GM10248 (cell line): Measurements from ENCODE around the gene CCT3.

Experiments used
- CTCF ChIA-PET: fragments of 300-600 bp; sonication (Branson Sonifier 250); formaldehyde crosslinking; extraction: SDS; loops from one replicate; lab custom pipeline; 2021; ENCODE audit warnings: antibody characterized with exemption; lab: Yijun Ruan, JAX
- POLR2A ChIA-PET: fragments of 350-650 bp; sonication (Branson Sonifier 250); formaldehyde crosslinking; extraction: SDS; loops from one replicate; lab custom pipeline; 2020; ENCODE audit warnings: antibody characterized with exemption; lab: Yijun Ruan, JAX
- DNase-seq: peaks from one replicate; pipeline ENCODE4 v3.0.0; 2012; ENCODE audit errors: extremely low spot score
- TF ChIP-seq, protein P1 (sequence below): IDR thresholded peaks from 2 replicates; pipeline ENCODE4 v1.5.1; 2012; ENCODE audit warnings: mild to moderate bottlenecking, low read depth; ENCODE audit errors: extremely low read depth, missing control alignments, control extremely low read depth

CCT3 gene

DNA sequence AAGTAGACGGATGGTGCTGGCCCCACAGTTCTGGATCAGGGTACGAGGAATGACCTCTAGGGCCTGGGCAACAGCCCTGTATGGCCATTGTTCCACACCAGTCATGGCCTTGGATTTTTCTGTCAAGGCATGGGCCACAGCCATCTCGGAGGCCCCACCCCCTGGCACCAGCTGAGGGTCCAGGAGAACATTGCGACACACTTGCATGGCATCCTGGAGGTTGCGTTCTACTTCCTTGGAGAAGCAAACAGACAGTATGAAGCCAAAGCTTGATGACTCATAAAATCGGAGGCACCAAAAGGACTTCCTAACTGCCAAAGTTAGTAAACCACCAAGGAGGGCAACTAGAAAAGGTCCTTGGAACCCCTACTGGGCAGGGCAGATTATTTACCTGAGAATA is 27.1 kb downstream of the CCT3 start:
- DNase-seq: peak; percentile 2
- POLR2A ChIA-PET: no interaction called here
- CTCF ChIA-PET: interaction anchor here (1.0 to 2.9 kb wide), 2 partner anchors 22 to 211 kb away, joined by 3 to 9 read pairs; no protein-coding TSS in a partner anchor
- TF ChIP-seq, protein P1, sequence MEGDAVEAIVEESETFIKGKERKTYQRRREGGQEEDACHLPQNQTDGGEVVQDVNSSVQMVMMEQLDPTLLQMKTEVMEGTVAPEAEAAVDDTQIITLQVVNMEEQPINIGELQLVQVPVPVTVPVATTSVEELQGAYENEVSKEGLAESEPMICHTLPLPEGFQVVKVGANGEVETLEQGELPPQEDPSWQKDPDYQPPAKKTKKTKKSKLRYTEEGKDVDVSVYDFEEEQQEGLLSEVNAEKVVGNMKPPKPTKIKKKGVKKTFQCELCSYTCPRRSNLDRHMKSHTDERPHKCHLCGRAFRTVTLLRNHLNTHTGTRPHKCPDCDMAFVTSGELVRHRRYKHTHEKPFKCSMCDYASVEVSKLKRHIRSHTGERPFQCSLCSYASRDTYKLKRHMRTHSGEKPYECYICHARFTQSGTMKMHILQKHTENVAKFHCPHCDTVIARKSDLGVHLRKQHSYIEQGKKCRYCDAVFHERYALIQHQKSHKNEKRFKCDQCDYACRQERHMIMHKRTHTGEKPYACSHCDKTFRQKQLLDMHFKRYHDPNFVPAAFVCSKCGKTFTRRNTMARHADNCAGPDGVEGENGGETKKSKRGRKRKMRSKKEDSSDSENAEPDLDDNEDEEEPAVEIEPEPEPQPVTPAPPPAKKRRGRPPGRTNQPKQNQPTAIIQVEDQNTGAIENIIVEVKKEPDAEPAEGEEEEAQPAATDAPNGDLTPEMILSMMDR: no peak

DNA sequence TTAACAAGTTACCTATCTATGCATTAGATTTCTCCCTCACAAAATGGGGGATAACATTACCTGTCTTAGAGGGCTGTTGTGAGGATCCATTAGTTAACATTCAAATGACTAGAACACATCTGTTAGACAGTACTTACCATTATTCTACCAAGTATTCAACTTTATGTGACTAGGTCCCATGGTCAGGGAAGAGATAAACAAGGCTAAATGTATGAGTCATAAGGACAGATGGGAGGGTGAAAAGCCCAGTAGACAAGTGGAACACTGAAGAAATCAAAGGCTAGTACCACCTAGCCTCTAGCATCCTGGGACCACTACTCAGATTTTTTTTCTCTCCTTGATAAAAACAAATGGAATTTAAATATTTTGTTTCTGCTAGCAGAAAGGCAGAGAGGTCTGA is 30.0 kb downstream of the CCT3 start:
- ChIA-PET CTCF (interaction anchor here (2.6 kb wide), 1 partner anchor 10 kb away, joined by 21 read pairs; no protein-coding TSS in a partner anchor), POLR2A (no interaction called here)
- DNase-seq: no peak
- TF ChIP-seq, protein P1: no peak

DNA sequence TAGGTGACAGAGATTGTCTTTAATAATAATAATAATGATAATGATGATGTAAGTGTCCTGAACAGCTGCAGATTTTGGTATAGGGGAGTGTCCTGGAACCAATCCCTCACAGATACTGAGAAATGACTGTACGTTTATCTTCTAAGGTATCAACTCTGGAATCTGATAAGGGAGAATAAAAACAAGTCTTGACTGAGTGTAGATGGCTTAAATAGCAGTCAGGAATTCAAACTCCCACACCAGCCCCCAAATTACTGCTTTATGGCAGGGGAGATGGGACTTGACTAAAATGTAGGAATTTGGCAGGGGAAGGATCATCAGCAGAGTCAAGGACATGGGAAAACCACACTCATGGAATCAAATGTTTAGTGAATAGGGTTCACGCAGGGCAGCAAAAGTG is 32.9 kb downstream of the CCT3 start:
- POLR2A ChIA-PET: no interaction called here
- TF ChIP-seq, protein P1: no peak
- CTCF ChIA-PET: interaction anchor here (0.7 to 1.1 kb wide), 3 partner anchors 11 to 28 kb away, joined by 3 read pairs; no protein-coding TSS in a partner anchor
- DNase-seq: no peak

DNA sequence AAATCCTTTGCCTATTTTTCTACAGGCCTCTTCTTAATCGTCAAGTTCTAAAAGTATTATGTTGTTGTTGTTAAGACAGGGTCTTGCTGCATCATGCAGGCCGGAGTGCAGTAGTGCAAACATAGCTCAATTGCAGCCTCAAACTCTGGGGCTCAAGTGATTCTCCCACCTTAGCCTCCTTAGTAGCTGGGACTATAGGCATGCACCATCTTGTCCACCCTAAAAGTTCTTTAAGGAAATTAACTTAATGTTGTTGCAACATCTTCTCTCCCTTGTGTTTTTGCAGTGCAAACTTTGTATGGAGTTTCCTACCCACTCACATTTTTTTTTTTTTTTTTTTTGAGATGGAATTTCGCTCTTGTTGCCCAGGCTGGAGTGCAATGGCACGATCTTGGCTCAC is 34.9 kb downstream of the CCT3 start:
- TF ChIP-seq, protein P1: no peak
- CTCF ChIA-PET: no interaction called here
- POLR2A ChIA-PET: no interaction called here
- DNase-seq: no peak

DNA sequence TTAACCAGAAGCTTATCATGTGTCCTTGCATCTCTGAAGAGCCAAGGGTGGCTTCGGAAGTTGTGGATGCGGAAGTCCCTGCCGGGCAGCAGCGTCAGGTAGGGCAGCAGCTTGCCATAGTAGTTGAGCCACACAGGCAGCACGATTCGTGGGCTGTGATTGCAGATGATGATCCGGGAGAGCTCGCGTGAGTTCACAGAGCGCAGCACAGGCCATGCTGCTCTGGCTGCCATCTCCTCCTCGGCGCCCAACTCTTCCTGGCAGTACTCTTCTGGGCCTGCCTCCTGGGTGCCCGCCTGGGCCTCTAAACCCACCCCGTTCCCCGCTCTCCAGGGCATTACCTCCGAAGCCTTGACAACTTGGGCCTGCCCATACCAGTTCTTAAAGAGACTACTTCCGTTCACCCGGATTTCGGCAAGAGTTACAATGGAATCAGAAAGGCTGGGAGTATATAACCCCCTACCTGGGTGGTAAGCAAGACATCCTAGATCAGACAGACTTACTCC is 39.2 kb downstream of the CCT3 start, which contains the start of gene VHLL:
Gene VHLL (minus strand): TSS at position 456 of the 506 bp plus-strand sequence. CDS start 118 bp downstream, at position 338.
- CTCF ChIA-PET: no interaction called here

DNA sequence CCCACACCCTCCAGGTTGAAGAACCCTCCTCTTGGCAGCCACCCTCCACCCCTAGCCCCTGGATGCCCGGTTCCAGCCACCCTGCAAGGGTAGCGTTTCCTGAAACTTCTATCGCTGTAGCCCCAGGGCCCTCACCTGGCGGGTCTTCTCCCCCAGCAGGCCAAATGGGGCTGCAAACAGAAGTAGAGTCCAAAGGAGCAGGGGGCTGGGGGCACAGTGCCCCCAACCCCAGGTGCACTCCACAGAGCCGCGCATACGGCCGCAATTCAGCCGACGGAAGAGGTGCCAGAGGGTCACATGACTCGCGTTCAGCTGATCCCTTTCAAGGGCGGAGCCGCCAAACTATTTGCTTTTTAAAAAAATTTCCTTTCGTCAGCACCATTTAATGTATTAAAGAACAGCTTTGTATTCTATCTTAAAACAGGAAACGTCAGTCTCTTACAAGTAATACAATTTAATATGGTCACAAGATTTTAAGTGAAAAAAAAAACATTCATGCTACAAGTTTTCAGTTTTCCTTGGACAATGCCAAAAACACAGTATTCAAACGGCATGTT is 42.6 kb downstream of the CCT3 start, which contains the start of gene GLMP:
Gene GLMP (minus strand): TSS at position 289 of the 557 bp plus-strand sequence. CDS start 34 bp downstream, at position 255.
- TF ChIP-seq, protein P1: no peak
- POLR2A ChIA-PET: interaction anchor here (0.6 kb wide), 1 partner anchor 85 kb away, joined by 7 read pairs; no protein-coding TSS in a partner anchor
- CTCF ChIA-PET: no interaction called here
- DNase-seq: peak; percentile 79

More for the DNA sequence above, 39.2 kb downstream of the CCT3 start, which contains the start of gene VHLL:
- TF ChIP-seq, protein P1: no peak
- POLR2A ChIA-PET: no interaction called here
- no peak for DNase-seq
